Glutamatergic neuron (in vitro differentiated cells): ENCODE measurements around the gene GABRB1. TPM values are rescaled to one million over a fixed set of nuclear protein-coding genes. Genes with fewer than 3 reads are reported as not detected.

Source experiments
- DNase-seq: peaks from one replicate; pipeline ENCODE4 v3.0.0; 2022
- H3K27ac Mint-ChIP-seq: one replicate; pipeline ENCODE4 v1.8.0; 2020; ENCODE audit warnings: mild to moderate bottlenecking, mixed read lengths, inconsistent platforms; ENCODE audit not compliant: unreplicated experiment
- H3K27me3 Mint-ChIP-seq: one replicate; pipeline ENCODE4 v1.8.0; 2020; ENCODE audit warnings: mild to moderate bottlenecking, moderate library complexity, mixed read lengths, inconsistent platforms; ENCODE audit not compliant: unreplicated experiment
- H3K36me3 Mint-ChIP-seq: one replicate; pipeline ENCODE4 v1.8.0; 2020; ENCODE audit warnings: mild to moderate bottlenecking, mixed read lengths, inconsistent platforms; ENCODE audit not compliant: unreplicated experiment
- H3K4me1 Mint-ChIP-seq: one replicate; pipeline ENCODE4 v1.8.0; 2020; ENCODE audit warnings: mild to moderate bottlenecking, low read depth, mixed read lengths, inconsistent platforms; ENCODE audit not compliant: unreplicated experiment
- H3K4me3 Mint-ChIP-seq: one replicate; pipeline ENCODE4 v1.8.0; 2020; ENCODE audit warnings: mild to moderate bottlenecking, mixed read lengths, inconsistent platforms; ENCODE audit not compliant: unreplicated experiment
- H3K9me3 Mint-ChIP-seq: one replicate; pipeline ENCODE4 v1.8.0; 2020; ENCODE audit warnings: mild to moderate bottlenecking, moderate library complexity, mixed read lengths, inconsistent platforms; ENCODE audit not compliant: unreplicated experiment
- total RNA-seq: library from RNA; stranded (reverse); fragmentation: NEBNext Ultra II Directional; extraction: Animal tissue kit (Norgen Biotek cat#: 25700); gene quantifications from one replicate; pipeline ENCODE4 v1.2.1, GENCODE V29; 2021; ENCODE audit not compliant: unreplicated experiment
- TF ChIP-seq, protein P1 (sequence below): fragments of 200-600 bp; sonication (generic); IDR thresholded peaks from one replicate; pipeline ENCODE4 v1.5.0; 2021; ENCODE audit not compliant: partially characterized antibody, unreplicated experiment

Gene GABRB1
- total RNA-seq, 1 donor from 2014 or later, result 4.9 TPM

- TF ChIP-seq, protein P1, sequence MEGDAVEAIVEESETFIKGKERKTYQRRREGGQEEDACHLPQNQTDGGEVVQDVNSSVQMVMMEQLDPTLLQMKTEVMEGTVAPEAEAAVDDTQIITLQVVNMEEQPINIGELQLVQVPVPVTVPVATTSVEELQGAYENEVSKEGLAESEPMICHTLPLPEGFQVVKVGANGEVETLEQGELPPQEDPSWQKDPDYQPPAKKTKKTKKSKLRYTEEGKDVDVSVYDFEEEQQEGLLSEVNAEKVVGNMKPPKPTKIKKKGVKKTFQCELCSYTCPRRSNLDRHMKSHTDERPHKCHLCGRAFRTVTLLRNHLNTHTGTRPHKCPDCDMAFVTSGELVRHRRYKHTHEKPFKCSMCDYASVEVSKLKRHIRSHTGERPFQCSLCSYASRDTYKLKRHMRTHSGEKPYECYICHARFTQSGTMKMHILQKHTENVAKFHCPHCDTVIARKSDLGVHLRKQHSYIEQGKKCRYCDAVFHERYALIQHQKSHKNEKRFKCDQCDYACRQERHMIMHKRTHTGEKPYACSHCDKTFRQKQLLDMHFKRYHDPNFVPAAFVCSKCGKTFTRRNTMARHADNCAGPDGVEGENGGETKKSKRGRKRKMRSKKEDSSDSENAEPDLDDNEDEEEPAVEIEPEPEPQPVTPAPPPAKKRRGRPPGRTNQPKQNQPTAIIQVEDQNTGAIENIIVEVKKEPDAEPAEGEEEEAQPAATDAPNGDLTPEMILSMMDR, result no peak
- H3K9me3 Mint-ChIP-seq, result no peaks in the 10 kb centered on the region
- H3K4me3 Mint-ChIP-seq, result no peak overlapping the region
- no peaks in the 10 kb centered on the region for H3K36me3 Mint-ChIP-seq
- no peak for DNase-seq
- peaks cover 8% of the 10 kb centered on the region for H3K4me1 Mint-ChIP-seq
- no peak overlapping the region for H3K27ac Mint-ChIP-seq
- H3K27me3 Mint-ChIP-seq, result peaks cover 4% of the 10 kb centered on the region
Measured at GRCh38 chr4:47215759-47216158, 184.4 kb downstream of the GABRB1 start.

GRCh38 chr4:47217291-47217690 is 185.9 kb downstream of the GABRB1 start:
- Mint-ChIP-seq H3K4me1 (peaks cover 7% of the 10 kb centered on the region), H3K4me3 (no peak overlapping the region), H3K27me3 (peaks cover 1% of the 10 kb centered on the region), H3K9me3 (no peaks in the 10 kb centered on the region), H3K27ac (no peak overlapping the region), H3K36me3 (no peaks in the 10 kb centered on the region)
- TF ChIP-seq, protein P1, result no peak
- no peak for DNase-seq

GRCh38 chr4:47217884-47218283 is 186.5 kb downstream of the GABRB1 start:
- no peaks in the 10 kb centered on the region for H3K36me3 Mint-ChIP-seq
- TF ChIP-seq, protein P1, result no peak

GRCh38 chr4:47218631-47219030 is 187.3 kb downstream of the GABRB1 start:
- H3K27ac Mint-ChIP-seq, result no peak overlapping the region
- H3K9me3 Mint-ChIP-seq, result no peaks in the 10 kb centered on the region
- H3K36me3 Mint-ChIP-seq, result no peaks in the 10 kb centered on the region
- TF ChIP-seq, protein P1, result no peak
- no peak overlapping the region for H3K4me3 Mint-ChIP-seq
- H3K27me3 Mint-ChIP-seq, result peaks cover 1% of the 10 kb centered on the region
- DNase-seq, result no peak
- peaks cover 4% of the 10 kb centered on the region for H3K4me1 Mint-ChIP-seq

More at GRCh38 chr4:47217884-47218283, 186.5 kb downstream of the GABRB1 start:
- H3K9me3 Mint-ChIP-seq, result no peaks in the 10 kb centered on the region
- H3K4me3 Mint-ChIP-seq, result no peak overlapping the region
- H3K27me3 Mint-ChIP-seq, result peaks cover 1% of the 10 kb centered on the region
- DNase-seq, result no peak
- H3K4me1 Mint-ChIP-seq, result peaks cover 7% of the 10 kb centered on the region
- no peak overlapping the region for H3K27ac Mint-ChIP-seq

DNA sequence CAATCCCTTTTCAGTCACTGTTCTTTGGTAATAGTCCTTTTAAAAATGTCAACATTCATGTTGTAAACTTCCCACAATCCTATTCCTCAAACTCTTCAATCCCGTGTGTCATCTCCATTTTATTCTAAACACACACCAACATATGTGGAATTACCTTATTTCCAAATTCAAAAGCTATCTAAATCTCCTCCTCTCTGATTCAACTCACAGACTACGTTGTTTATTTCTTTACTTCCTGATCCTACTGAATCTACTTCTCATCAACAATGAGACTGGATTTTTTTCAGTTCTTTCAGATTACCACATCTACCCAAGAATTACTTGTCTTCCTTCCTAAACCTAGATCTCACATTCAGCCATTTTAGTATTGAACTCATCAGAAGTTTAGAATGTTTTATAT is 188.2 kb downstream of the GABRB1 start:
- TF ChIP-seq, protein P1, result no peak
- Mint-ChIP-seq H3K4me1 (no peaks in the 10 kb centered on the region), H3K4me3 (no peak overlapping the region), H3K27me3 (peaks cover 1% of the 10 kb centered on the region), H3K9me3 (no peaks in the 10 kb centered on the region), H3K36me3 (no peaks in the 10 kb centered on the region), H3K27ac (no peak overlapping the region)
- no peak for DNase-seq
